GM21737 (cell line): ENCODE data around the gene RPP25L.

ENCODE experiments used
- ATAC-seq: cut with Tn5 transposase; IDR thresholded peaks from one replicate; pipeline ENCODE4 v1.9.1; 2021; ENCODE audit warnings: mild to moderate bottlenecking, moderate library complexity; ENCODE audit not compliant: unreplicated experiment

The RPP25L gene

GRCh38 chr9:34588671-34589635 is 22.9 kb downstream of the RPP25L start:
- no peak for ATAC-seq

GRCh38 chr9:34587271-34587670 is 24.6 kb downstream of the RPP25L start:
- ATAC-seq: no peak

GRCh38 chr9:34585946-34586669 is 25.8 kb downstream of the RPP25L start:
- ATAC-seq: no peak

- no peak for ATAC-seq
Measured at GRCh38 chr9:34584970-34585369, 26.9 kb downstream of the RPP25L start.

GRCh38 chr9:34582787-34583186 is 29.1 kb downstream of the RPP25L start:
- ATAC-seq: no peak

GRCh38 chr9:34581318-34581717 is 30.6 kb downstream of the RPP25L start:
- ATAC-seq: no peak

GRCh38 chr9:34580358-34580757 is 31.5 kb downstream of the RPP25L start:
- no peak for ATAC-seq

- no peak for ATAC-seq
Measured at GRCh38 chr9:34579808-34580163, 32.1 kb downstream of the RPP25L start.

- ATAC-seq: no peak
Measured at GRCh38 chr9:34579104-34579807, 32.6 kb downstream of the RPP25L start.

GRCh38 chr9:34578241-34579103 is 33.4 kb downstream of the RPP25L start:
- no peak for ATAC-seq

- no peak for ATAC-seq
Measured at GRCh38 chr9:34577400-34578240, 34.3 kb downstream of the RPP25L start.

- no peak for ATAC-seq
Measured at GRCh38 chr9:34576597-34577399, 35.1 kb downstream of the RPP25L start.

- ATAC-seq: no peak
Measured at GRCh38 chr9:34575862-34576596, 35.9 kb downstream of the RPP25L start.

- no peak for ATAC-seq
Measured at GRCh38 chr9:34575241-34575640, 36.7 kb downstream of the RPP25L start.

- no peak for ATAC-seq
Measured at GRCh38 chr9:34574571-34574970, 37.3 kb downstream of the RPP25L start.

- ATAC-seq: no peak
Measured at GRCh38 chr9:34573599-34574325, 38.1 kb downstream of the RPP25L start.

GRCh38 chr9:34572628-34573027 is 39.3 kb downstream of the RPP25L start:
- ATAC-seq: no peak
